Stimulated activated CD4-positive, alpha-beta T cell treated with anti-CD3 and anti-CD28 coated beads, Interleukin-4, amount 100 ng/mL, for 48 hours (primary cell): Measurements from ENCODE around the gene MAP2K5.
"Not testable (repeated sequence)": the region's sequence is repeated elsewhere in the genome, so short reads cannot be mapped to it uniquely, and the experiment has no call there.

ENCODE experiments used
- DNase-seq, 2 donors: peaks; one replicate each; pipeline ENCODE4 v3.0.0-alpha.2; 2020; ENCODE audit warnings: low read depth in 2 of 2

MAP2K5 gene

GRCh38 chr15:67672834-67673233 is 130.3 kb downstream of the MAP2K5 start:
- not testable (repeated sequence) for DNase-seq

- no peak for DNase-seq
Measured at GRCh38 chr15:67674983-67675382, 132.5 kb downstream of the MAP2K5 start.

- DNase-seq = no peak
Measured at GRCh38 chr15:67678089-67678488, 135.6 kb downstream of the MAP2K5 start.

- no peak for DNase-seq
Measured at GRCh38 chr15:67678993-67679392, 136.5 kb downstream of the MAP2K5 start.

GRCh38 chr15:67680641-67681040 is 138.1 kb downstream of the MAP2K5 start:
- DNase-seq = no peak

GRCh38 chr15:67685008-67685599 is 142.6 kb downstream of the MAP2K5 start:
- DNase-seq = no peak

- DNase-seq = no peak
Measured at GRCh38 chr15:67685716-67686115, 143.2 kb downstream of the MAP2K5 start.

- DNase-seq = no peak
Measured at GRCh38 chr15:67690936-67691335, 148.4 kb downstream of the MAP2K5 start.

GRCh38 chr15:67691450-67691849 is 148.9 kb downstream of the MAP2K5 start:
- no peak for DNase-seq

GRCh38 chr15:67692573-67692972 is 150.1 kb downstream of the MAP2K5 start:
- no peak for DNase-seq

- no peak for DNase-seq
Measured at GRCh38 chr15:67696087-67696486, 153.6 kb downstream of the MAP2K5 start.

GRCh38 chr15:67700023-67700422 is 157.5 kb downstream of the MAP2K5 start:
- DNase-seq = no peak

GRCh38 chr15:67701669-67702068 is 159.2 kb downstream of the MAP2K5 start:
- no peak for DNase-seq

- DNase-seq = no peak
Measured at GRCh38 chr15:67707520-67708283, 165.2 kb downstream of the MAP2K5 start.

GRCh38 chr15:67708500-67708899 is 166.0 kb downstream of the MAP2K5 start:
- DNase-seq = no peak

GRCh38 chr15:67715170-67715569 is 172.7 kb downstream of the MAP2K5 start:
- DNase-seq = no peak

GRCh38 chr15:67716171-67716570 is 173.7 kb downstream of the MAP2K5 start:
- no peak for DNase-seq

GRCh38 chr15:67717776-67718175 is 175.3 kb downstream of the MAP2K5 start:
- no peak for DNase-seq

- no peak for DNase-seq
Measured at GRCh38 chr15:67719330-67719959, 176.9 kb downstream of the MAP2K5 start.

GRCh38 chr15:67720556-67721175 is 178.2 kb downstream of the MAP2K5 start:
- DNase-seq = no peak

GRCh38 chr15:67722030-67722817 is 179.7 kb downstream of the MAP2K5 start:
- DNase-seq = no peak
